ENCODE measurements around the gene LRRC2.
A peak's percentile ranks its signal among the peaks of the same experiment; 100 is the strongest.
"Not testable (repeated sequence)": the region's sequence is repeated elsewhere in the genome, so short reads cannot be mapped to it uniquely, and the experiment has no call there.

Gene LRRC2

DNA sequence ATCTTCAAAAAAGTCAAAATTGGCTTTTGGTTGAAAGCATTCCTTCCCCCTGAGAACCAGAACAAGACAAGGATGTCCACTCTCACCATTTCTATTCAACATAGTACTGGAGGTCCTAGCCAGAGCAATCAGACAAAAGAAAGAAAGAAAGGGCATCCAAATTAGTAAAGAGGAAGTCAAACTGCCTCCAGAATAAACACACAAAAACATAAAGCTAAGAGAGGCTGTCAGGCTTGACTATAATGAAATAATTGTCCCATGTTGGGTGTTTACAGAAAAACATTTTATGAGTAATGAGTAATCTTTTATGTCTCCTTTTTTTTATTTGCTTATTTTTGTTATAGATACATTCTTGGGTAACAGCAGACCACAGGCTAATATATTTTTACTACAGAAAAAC lies 27.9 kb upstream of the LRRC2 start:
- Histone ChIP-seq H3K4me1 (ENCODE audit: insufficient read depth, low read length) (peaks cover 6% of the 10 kb centered on the region), H3K9me3 (ENCODE audit: control insufficient read depth, insufficient read depth, low read length) (peaks cover 2% of the 10 kb centered on the region; the same call in 1 of the 2 replicates), H3K36me3 (ENCODE audit: insufficient read depth, low read length) (no peaks in the 10 kb centered on the region), H3K9ac (ENCODE audit: low read depth, low read length) (no peak overlapping the region)

DNA sequence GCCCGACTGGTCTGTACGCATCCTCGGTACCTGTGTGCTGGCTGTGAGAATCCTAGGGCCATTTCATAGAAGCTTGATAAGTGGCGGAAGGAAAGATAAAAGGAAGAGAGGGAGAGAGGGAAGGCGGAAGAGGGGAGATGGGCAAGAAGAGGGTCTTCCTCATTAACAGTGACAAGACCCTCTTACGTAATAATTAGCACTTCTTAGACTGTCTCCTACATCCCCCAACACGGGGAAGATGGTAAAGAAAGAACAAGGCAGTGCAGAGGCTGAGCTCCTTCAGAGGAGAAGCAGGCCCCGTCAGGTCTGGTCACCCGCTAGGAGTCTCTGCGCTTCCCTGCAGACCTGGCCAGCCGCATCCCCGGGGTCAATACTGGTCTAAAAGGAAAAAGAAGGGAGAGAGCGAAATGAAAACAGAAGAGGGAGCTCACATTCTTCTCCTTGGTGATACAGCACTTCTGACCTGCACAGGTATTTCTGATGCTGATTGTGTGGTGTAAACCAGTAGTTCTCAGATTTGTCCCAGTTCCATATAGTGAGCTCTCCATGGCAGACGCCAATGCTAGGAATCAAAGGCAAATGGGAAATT lies 27.3 kb upstream of the LRRC2 start:
- Histone ChIP-seq H3K4me1 (ENCODE audit: insufficient read depth, low read length) (no peaks in the 10 kb centered on the region), H3K9ac (ENCODE audit: low read depth, low read length) (no peak overlapping the region), H3K36me3 (ENCODE audit: insufficient read depth, low read length) (no peaks in the 10 kb centered on the region)

DNA sequence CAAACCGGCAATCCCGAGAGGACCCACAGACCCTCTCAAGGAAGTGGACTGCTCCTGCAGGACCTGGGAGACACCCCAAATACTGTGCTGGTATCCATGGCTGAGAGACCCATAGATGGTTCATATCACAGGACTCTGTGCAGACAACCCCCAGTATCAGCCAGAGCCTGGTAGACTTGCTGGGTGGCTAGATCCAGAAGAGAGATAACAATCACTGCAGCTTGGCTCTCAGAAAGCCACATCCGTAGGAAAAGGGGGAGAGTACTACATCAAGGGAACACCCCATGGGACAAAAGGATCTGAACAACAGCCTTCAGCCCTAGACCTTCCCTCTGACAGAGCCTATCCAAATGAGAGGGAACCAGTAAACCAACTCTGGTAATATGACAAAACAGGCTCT lies 21.2 kb upstream of the LRRC2 start:
- not testable (repeated sequence) for H3K4me1 ChIP-seq (ENCODE audit: insufficient read depth, low read length); H3K9ac ChIP-seq (ENCODE audit: low read depth, low read length)
- H3K36me3 ChIP-seq (ENCODE audit: insufficient read depth, low read length), result peaks cover 23% of the 10 kb centered on the region

More for the DNA sequence above, 27.3 kb upstream of the LRRC2 start:
- H3K9me3 ChIP-seq (ENCODE audit: control insufficient read depth, insufficient read depth, low read length), result peaks cover 5% of the 10 kb centered on the region; the same call in 1 of the 2 replicates

DNA sequence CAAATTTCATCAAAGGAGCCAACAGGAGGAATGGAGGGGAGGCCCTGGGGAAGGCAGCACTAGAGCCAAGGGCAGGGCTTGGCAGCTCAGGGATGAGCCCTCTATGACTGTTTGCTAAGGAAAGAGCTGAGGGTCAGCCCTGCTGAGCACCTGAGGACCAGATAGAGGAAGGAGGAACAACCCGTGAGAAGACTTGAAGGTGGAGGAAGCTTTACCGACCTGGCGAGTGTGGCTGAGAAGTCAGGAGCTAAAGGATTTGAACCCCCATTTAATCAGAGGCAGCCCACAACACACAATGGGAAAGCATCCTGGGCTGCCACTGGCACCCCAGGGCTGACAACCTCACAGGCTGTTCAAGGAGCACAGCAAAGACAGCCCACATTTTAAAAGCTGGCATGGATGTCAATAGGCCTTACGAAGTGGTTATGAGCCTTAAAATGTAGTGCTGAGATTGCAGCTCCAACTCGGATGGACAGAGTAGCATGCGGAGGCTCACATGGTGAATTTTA lies 20.7 kb upstream of the LRRC2 start:
- Histone ChIP-seq H3K9ac (ENCODE audit: low read depth, low read length) (no peak overlapping the region), H3K36me3 (ENCODE audit: insufficient read depth, low read length) (peaks cover 24% of the 10 kb centered on the region), H3K4me1 (ENCODE audit: insufficient read depth, low read length) (no peaks in the 10 kb centered on the region), H3K9me3 (ENCODE audit: control insufficient read depth, insufficient read depth, low read length) (peaks cover 7% of the 10 kb centered on the region; the same call in 1 of the 2 replicates)

More for the DNA sequence above, 21.2 kb upstream of the LRRC2 start:
- H3K9me3 ChIP-seq (ENCODE audit: control insufficient read depth, insufficient read depth, low read length), result not testable (repeated sequence)

DNA sequence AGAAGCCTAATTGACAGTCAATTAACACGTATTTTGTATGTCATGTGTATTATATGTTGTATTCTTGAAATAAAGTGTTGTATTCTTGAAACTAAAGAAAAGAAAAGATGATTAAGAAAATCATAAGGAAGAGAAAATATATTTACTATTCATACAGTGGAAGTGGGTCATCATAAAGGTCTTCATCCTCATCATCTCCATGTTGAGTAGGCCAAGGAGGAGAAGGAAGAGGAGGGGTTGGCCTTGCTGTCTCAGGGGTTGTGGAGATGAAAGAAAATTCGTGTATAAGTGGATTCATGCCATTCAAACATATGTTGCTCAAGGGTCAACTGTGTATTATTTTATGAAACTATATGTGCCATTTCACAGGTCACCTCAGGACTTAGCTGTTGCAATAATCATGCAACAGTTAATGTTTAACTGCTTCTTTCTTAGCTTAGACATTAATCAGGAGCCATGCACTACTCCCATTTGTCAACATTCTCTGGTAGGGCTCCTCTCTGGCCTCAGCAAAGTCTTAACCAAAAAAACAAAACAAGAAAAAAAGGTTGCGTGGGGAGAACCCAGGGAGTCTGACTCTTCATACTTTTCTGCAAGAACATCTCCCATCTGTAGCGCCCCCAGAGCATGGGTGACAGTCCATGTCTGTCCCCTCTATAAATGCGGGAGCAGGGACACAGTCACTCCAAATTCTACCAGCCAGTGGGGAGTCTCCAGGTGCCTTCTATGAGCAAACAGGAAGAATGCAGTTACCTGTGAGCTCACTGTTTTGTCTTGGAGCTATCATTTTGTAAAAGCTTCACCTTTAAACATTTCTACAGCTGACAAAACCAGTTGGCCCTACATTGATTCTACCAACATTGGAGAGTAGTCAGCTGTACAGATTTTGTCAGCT lies 19.9 kb upstream of the LRRC2 start:
- peaks cover 24% of the 10 kb centered on the region for H3K36me3 ChIP-seq (ENCODE audit: insufficient read depth, low read length)
- peaks cover 7% of the 10 kb centered on the region; the same call in 1 of the 2 replicates for H3K9me3 ChIP-seq (ENCODE audit: control insufficient read depth, insufficient read depth, low read length)
- no peaks in the 10 kb centered on the region for H3K4me1 ChIP-seq (ENCODE audit: insufficient read depth, low read length)
- no peak overlapping the region for H3K9ac ChIP-seq (ENCODE audit: low read depth, low read length)

DNA sequence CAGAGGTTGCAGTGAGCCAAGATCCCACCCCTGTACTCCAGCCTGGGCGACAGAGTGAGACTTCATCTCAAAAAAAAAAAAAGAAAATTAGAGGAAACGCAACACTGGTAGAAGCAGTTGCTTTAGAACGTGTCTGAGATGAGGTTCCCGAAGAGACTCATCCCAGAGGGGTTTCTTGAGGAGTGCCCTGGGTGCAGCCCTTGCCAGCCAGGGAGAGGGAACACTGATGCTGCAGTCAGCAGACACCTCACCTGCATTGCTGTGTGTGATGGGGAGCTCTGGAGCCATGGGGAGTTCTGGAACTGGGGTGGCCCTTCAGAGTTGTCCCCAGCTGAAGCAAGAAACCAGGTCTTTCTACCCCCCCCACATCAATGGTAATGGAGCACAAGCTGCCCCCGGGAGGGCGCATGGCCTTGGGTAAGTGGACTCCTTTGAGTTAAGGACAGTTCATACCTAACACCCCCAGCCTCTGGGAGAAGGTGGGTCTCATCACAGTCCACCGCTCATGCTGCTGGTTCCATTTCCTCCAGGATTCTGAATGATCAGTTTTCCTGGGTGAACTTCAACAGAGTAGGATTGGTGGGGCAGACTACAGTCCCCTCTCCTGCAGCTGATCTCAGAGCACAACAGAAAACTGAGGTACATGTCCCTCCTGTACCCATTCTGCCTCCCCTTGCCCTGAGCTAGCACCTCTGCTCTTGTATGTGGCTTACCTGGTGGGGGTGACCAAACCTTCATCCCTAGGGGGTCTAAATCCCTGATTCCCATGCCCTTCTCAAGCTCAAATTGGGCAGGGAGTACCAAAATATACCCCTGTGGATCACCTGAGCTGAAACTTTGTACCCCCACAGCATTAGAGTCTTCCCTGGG lies 18.7 kb upstream of the LRRC2 start:
- Histone ChIP-seq H3K9me3 (ENCODE audit: control insufficient read depth, insufficient read depth, low read length) (peaks cover 5% of the 10 kb centered on the region; the same call in 1 of the 2 replicates), H3K9ac (ENCODE audit: low read depth, low read length) (no peak overlapping the region), H3K4me1 (ENCODE audit: insufficient read depth, low read length) (no peaks in the 10 kb centered on the region), H3K36me3 (ENCODE audit: insufficient read depth, low read length) (peaks cover 32% of the 10 kb centered on the region)

DNA sequence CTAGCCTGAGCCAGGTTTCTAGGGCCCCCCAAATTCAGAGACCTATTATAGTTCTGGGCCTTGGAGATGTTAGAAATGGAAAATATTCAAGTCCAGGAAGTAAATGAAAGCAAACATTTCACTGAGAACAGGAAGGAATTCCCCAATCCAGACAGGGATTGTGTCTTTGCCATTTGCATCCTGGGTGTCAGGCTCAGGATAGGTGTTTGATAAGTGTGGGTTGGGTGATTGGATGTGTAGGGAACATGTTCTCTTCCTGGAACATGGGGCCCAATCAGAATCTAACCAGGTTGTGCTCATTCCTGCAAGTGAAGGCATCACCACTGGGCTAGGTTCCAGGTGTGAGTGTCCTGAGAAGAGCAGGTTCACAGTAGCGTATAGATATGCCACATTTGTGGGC lies 14.6 kb upstream of the LRRC2 start:
- Histone ChIP-seq H3K36me3 (ENCODE audit: insufficient read depth, low read length) (peaks cover 42% of the 10 kb centered on the region), H3K9me3 (ENCODE audit: control insufficient read depth, insufficient read depth, low read length) (no peaks in the 10 kb centered on the region), H3K9ac (ENCODE audit: low read depth, low read length) (no peak overlapping the region; the same call in 1 of the 2 replicates)

DNA sequence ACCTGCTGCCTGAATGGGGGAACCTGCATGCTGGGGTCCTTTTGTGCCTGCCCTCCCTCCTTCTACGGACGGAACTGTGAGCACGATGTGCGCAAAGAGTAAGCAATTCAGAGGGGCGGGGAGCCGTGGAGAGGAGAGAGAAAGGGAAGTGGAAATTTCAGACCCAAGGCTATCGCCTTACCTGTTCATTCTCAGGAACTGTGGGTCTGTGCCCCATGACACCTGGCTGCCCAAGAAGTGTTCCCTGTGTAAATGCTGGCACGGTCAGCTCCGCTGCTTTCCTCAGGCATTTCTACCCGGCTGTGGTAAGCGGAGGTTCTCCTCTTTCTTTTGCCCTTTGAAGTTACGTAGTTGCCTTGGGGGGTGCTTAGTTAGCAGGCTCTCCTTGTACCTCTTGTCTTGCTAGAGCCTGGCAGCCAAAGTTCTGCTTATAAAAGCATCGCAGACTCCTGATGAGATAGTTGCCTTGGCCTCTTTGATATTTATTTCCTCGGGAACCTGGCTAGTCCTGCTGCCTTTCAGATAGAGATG lies 13.7 kb upstream of the LRRC2 start:
- H3K36me3 ChIP-seq (ENCODE audit: insufficient read depth, low read length), result peaks cover 36% of the 10 kb centered on the region
- no peaks in the 10 kb centered on the region for H3K9me3 ChIP-seq (ENCODE audit: control insufficient read depth, insufficient read depth, low read length)
- H3K4me1 ChIP-seq (ENCODE audit: insufficient read depth, low read length), result peaks cover 14% of the 10 kb centered on the region
- peak overlapping the region; percentile 76 for H3K9ac ChIP-seq (ENCODE audit: low read depth, low read length)

More for the DNA sequence above, 14.6 kb upstream of the LRRC2 start:
- H3K4me1 ChIP-seq (ENCODE audit: insufficient read depth, low read length), result peaks cover 5% of the 10 kb centered on the region; the same call in 1 of the 2 replicates

DNA sequence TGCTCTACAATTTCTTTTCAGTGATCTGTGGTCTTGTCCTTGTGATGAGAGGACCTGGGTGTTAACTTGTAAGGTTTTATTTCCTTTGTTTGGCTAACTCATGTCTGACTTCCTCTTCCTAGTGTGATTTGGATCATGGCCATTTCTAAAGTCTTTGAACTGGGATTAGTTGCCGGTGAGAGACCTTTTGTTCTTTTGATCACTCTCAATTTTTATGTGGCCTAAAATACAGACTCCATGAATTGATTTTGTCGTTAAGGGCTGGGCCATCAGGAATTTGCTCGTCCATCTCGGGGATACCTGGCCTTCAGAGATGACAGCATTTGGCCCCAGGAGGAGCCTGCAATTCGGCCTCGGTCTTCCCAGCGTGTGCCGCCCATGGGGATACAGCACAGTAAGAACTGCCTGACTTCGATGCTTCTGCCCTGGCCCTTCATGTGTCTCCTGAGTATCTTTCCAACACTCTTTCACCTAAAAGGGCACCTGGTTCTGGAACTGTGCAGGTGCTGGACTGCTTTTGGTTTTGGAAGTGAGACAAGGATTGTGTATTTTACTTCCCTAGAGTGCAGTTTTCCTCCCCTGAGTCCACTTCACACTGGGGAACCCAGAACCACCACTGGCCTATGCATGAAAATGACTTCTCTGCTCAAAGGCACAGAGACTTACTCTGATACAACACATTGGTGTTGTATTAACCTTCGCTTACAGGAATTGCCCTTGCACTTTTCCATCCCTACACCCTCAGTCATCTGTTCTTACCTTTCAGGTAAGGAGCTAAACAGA lies 13.1 kb upstream of the LRRC2 start:
- peaks cover 18% of the 10 kb centered on the region for H3K4me1 ChIP-seq (ENCODE audit: insufficient read depth, low read length)
- no peaks in the 10 kb centered on the region for H3K9me3 ChIP-seq (ENCODE audit: control insufficient read depth, insufficient read depth, low read length)
- peak overlapping the region; percentile 76 for H3K9ac ChIP-seq (ENCODE audit: low read depth, low read length)
- peaks cover 32% of the 10 kb centered on the region for H3K36me3 ChIP-seq (ENCODE audit: insufficient read depth, low read length)

DNA sequence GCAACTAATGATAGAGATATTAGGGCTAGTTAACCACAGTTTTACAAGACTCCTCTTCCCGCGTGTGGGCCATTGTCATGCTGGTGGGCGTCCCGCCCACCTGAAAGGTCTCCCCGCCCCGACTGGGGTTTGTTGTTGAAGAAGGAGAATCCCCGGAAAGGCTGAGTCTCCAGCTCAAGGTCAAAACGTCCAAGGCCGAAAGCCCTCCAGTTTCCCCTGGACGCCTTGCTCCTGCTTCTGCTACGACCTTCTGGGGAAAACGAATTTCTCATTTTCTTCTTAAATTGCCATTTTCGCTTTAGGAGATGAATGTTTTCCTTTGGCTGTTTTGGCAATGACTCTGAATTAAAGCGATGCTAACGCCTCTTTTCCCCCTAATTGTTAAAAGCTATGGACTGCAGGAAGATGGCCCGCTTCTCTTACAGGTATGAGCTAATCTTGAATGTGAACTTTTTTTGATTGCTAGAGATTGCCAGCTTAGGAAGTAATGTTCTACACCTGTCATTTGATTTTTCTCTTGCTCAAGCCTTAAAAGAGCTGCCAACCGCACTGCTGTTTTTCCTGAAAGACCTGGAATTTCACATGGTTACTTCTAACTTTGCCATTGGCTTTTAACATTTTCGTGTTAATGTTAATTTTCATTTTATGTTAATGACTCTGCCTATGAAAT lies 11.6 kb upstream of the LRRC2 start:
- H3K9me3 ChIP-seq (ENCODE audit: control insufficient read depth, insufficient read depth, low read length), result not testable (repeated sequence)
- Histone ChIP-seq H3K4me1 (ENCODE audit: insufficient read depth, low read length) (peaks cover 28% of the 10 kb centered on the region), H3K36me3 (ENCODE audit: insufficient read depth, low read length) (peaks cover 24% of the 10 kb centered on the region), H3K9ac (ENCODE audit: low read depth, low read length) (peak overlapping the region; percentile 76)

DNA sequence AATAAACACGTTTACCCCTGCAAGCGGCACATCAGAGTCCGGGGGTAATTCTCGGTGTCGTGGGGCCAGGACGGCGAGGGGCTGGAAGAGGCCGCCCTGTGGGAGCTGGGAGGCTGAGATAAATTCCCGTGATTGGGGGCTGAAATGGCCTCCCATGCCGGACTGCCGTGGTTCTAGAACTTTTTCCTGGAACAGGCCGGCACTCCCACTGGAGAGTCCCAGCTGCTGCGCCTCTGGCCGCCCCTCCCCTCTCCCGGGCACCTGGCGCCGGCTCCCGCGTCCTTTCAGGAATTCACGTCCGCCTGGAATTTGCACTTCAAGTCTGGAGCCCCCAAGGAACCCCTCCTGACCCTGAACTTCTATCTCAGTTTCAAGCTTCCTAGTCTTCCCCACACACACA lies 10.8 kb upstream of the LRRC2 start:
- Histone ChIP-seq H3K4me1 (ENCODE audit: insufficient read depth, low read length) (peaks cover 29% of the 10 kb centered on the region), H3K9ac (ENCODE audit: low read depth, low read length) (peak overlapping the region; percentile 32), H3K36me3 (ENCODE audit: insufficient read depth, low read length) (peaks cover 18% of the 10 kb centered on the region; the same call in 1 of the 2 replicates), H3K9me3 (ENCODE audit: control insufficient read depth, insufficient read depth, low read length) (no peaks in the 10 kb centered on the region)

DNA sequence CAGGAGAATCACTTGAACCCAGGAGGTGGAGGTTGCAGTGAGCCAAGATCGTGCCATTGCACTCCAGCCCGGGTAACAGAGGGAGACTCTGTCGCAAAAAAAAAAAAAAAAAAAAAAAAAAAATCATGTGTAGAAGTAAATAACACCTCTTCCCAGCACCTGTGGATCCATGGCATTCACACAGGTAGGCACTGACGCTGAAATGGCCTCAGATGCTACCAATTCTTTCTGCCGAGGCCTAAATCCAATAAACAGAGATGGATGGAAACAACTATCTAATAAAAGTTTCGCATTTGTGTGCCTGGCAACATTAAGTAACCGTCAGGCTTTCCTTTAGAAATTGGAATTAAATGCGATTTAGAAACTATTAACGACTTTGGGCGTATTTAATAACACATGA lies 10.3 kb upstream of the LRRC2 start:
- H3K9ac ChIP-seq (ENCODE audit: low read depth, low read length), result peak overlapping the region; percentile 32
- peaks cover 32% of the 10 kb centered on the region for H3K4me1 ChIP-seq (ENCODE audit: insufficient read depth, low read length)
- no peaks in the 10 kb centered on the region for H3K9me3 ChIP-seq (ENCODE audit: control insufficient read depth, insufficient read depth, low read length)
- H3K36me3 ChIP-seq (ENCODE audit: insufficient read depth, low read length), result peaks cover 18% of the 10 kb centered on the region; the same call in 1 of the 2 replicates

All from ES-I3 (cell line).